ENCODE results near the gene TRABD. TPM values are rescaled to one million over a fixed set of nuclear protein-coding genes. Genes with fewer than 3 reads are reported as not detected.
"Not testable (repeated sequence)": the region's sequence is repeated elsewhere in the genome, so short reads cannot be mapped to it uniquely, and the experiment has no call there.

The TRABD gene
- total RNA-seq, 2 donors from 2014 or later = 43.6 to 116 TPM

DNA sequence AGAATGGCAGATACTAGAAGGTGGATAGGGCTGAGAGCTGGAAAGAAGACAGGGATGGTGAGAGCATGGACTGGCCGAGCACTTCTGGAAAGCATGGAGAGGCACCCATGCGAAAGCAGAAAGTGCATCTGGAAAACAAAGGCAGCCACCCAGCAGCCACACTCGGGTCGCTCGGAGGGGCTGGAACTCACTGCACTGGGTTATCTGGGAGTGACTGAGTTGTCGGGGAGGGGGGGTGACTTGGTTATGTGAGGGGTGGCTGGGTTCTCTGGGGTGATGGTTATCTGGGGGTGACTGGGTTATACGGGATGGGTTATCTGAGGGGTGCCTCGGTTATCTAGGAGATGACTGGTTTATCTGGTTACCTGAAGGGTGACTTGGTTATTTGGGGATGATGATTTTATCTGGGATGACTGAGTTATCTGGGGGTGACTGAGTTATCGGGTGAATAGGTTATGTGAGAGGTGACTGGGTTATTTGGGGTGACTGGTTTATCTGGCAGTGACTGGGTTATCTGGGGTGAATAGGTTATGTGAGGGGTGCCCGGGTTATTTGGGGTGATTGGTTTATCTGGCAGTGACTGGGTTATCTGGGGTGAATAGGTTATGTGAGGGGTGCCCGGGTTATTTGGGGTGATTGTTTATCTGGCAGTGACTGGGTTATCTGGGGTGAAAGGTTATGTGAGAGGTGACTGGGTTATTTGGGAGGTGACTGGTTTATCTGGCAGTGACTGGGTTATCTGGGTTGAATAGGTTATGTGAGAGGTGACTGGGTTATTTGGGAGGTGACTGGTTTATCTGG, 17.8 kb upstream of the TRABD start:
- Histone ChIP-seq H3K9ac (ENCODE audit: low read depth in 2 of 2, low read length in 2 of 2) (no peak overlapping the region), H3K36me3 (no peaks in the 10 kb centered on the region), H3K27me3 (peaks cover 27% of the 10 kb centered on the region), H3K4me1 (no peaks in the 10 kb centered on the region), H3K27ac (no peak overlapping the region), H3K9me3 (no peaks in the 10 kb centered on the region), H3K4me3 (no peak overlapping the region)
- DNase-seq = no peak
- TF ChIP-seq CTCF (IDR thresholded peaks at IDR 0.05) = no peak
- intact Hi-C loops (cut with DNase I) = no loop called here

- H3K9me3 ChIP-seq; H3K4me1 ChIP-seq; DNase-seq; H3K27ac ChIP-seq; H3K4me3 ChIP-seq; H3K36me3 ChIP-seq; intact Hi-C loops (cut with DNase I); H3K9ac ChIP-seq (ENCODE audit: low read depth in 2 of 2, low read length in 2 of 2): not testable (repeated sequence)
- H3K27me3 ChIP-seq = peaks cover 27% of the 10 kb centered on the region
Measured at GRCh38 chr22:50168490-50169180, 17.1 kb upstream of the TRABD start.

GRCh38 chr22:50169181-50169759, 16.4 kb upstream of the TRABD start:
- H3K4me3 ChIP-seq = no peak overlapping the region
- no peaks in the 10 kb centered on the region for H3K36me3 ChIP-seq
- H3K9me3 ChIP-seq = no peaks in the 10 kb centered on the region
- no peaks in the 10 kb centered on the region for H3K4me1 ChIP-seq
- H3K9ac ChIP-seq (ENCODE audit: low read depth in 2 of 2, low read length in 2 of 2) = no peak overlapping the region
- H3K27me3 ChIP-seq = peaks cover 27% of the 10 kb centered on the region
- no peak for DNase-seq
- intact Hi-C loops (cut with DNase I) = no loop called here
- no peak overlapping the region for H3K27ac ChIP-seq
- TF ChIP-seq CTCF (IDR thresholded peaks at IDR 0.05) = no peak

DNA sequence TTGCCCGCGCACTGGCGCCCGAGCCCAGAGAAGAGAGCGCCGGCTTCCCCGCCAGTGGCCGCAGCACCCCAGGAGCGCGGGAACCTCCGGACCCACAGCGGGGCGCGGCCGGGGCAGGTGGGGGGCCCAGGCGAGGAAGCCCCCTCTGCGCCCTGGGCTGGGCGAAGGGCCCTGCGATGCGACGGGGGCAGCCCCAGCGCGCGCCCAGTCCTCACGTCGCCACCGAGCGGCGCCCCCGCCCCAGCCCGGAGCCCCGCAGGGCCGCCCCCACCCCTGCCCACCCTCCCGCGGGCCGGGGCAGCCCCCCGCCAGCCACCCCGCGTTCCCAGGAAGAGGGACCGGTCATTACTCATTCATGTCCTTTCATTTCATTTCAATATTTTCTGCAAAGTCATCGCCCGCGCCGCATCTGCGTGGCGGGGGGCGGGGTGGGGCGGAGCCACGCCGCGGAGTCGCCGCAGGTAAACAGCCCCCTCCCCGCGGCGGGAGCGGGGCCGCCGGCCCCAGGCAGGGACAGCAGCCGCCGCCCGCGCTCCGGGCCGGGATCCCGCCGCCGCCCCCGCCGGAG, 15.9 kb upstream of the TRABD start:
- peak overlapping the region; percentile 20 for H3K4me3 ChIP-seq
- no peak overlapping the region for H3K27ac ChIP-seq
- no peak for TF ChIP-seq CTCF (IDR thresholded peaks at IDR 0.05)
- intact Hi-C loops (cut with DNase I) = no loop called here
- H3K36me3 ChIP-seq = no peaks in the 10 kb centered on the region
- no peak overlapping the region for H3K9ac ChIP-seq (ENCODE audit: low read depth in 2 of 2, low read length in 2 of 2)
- no peaks in the 10 kb centered on the region for H3K9me3 ChIP-seq
- H3K4me1 ChIP-seq = no peaks in the 10 kb centered on the region
- peaks cover 27% of the 10 kb centered on the region for H3K27me3 ChIP-seq
- no peak for DNase-seq

GRCh38 chr22:50170453-50171318, 15.0 kb upstream of the TRABD start, which contains the start of gene PANX2:
PANX2 (plus strand) TSS chr22:50170731; CDS start chr22:50170731, 0 bp downstream.
- no peak within 1 kb of the TSS for H3K9ac ChIP-seq (ENCODE audit: low read depth in 2 of 2, low read length in 2 of 2)
- no peaks in the 10 kb centered on the region for H3K9me3 ChIP-seq
- H3K4me3 ChIP-seq = peak within 1 kb of the TSS; percentile 20
- H3K27ac ChIP-seq = no peak within 1 kb of the TSS
- no peak for DNase-seq
- TF ChIP-seq CTCF (IDR thresholded peaks at IDR 0.05) = no peak
- H3K27me3 ChIP-seq = peaks cover 27% of the 10 kb centered on the region
- no peaks in the 10 kb centered on the region for H3K36me3 ChIP-seq
- intact Hi-C loops (cut with DNase I) = no loop called here
- H3K4me1 ChIP-seq = no peaks in the 10 kb centered on the region
